ENCODE data around the gene SORCS1. TPM values are rescaled to one million over a fixed set of nuclear protein-coding genes. Genes with fewer than 3 reads are reported as not detected.

The SORCS1 gene
- total RNA-seq, 4 donors from 2014 or later = 0.16 to 0.68 (median 0.61) TPM

- no peak for TF ChIP-seq CTCF (IDR thresholded peaks at IDR 0.05; ENCODE audit: low read depth)
Observed at GRCh38 chr10:106720683-106721082, 443.8 kb downstream of the SORCS1 start.

- TF ChIP-seq CTCF (IDR thresholded peaks at IDR 0.05; ENCODE audit: low read depth) = no peak
Observed at GRCh38 chr10:106716381-106716780, 448.1 kb downstream of the SORCS1 start.

GRCh38 chr10:106714734-106715555 is 449.6 kb downstream of the SORCS1 start:
- no peak for TF ChIP-seq CTCF (IDR thresholded peaks at IDR 0.05; ENCODE audit: low read depth)

GRCh38 chr10:106713846-106714245 is 450.7 kb downstream of the SORCS1 start:
- no peak for TF ChIP-seq CTCF (IDR thresholded peaks at IDR 0.05; ENCODE audit: low read depth)

GRCh38 chr10:106712988-106713387 is 451.5 kb downstream of the SORCS1 start:
- no peak for TF ChIP-seq CTCF (IDR thresholded peaks at IDR 0.05; ENCODE audit: low read depth)

GRCh38 chr10:106711313-106711906 is 453.1 kb downstream of the SORCS1 start:
- TF ChIP-seq CTCF (IDR thresholded peaks at IDR 0.05; ENCODE audit: low read depth) = no peak

- TF ChIP-seq CTCF (IDR thresholded peaks at IDR 0.05; ENCODE audit: low read depth) = no peak
Observed at GRCh38 chr10:106708506-106708905, 456.0 kb downstream of the SORCS1 start.
